H1 (cell line): ENCODE results near the gene TXNRD3.
"Not testable (repeated sequence)": the region's sequence is repeated elsewhere in the genome, so short reads cannot be mapped to it uniquely, and the experiment has no call there.

Source experiments
- CTCF ChIP-seq, 3 experiments: IDR thresholded peaks; 1 replicate in 2 of 3; 2 replicates in 1 of 3; pipeline versions ENCODE4 v1.5.1 to v1.6.1; 2011; ENCODE audit warnings: low read length in 3 of 3, mild to moderate bottlenecking in 3 of 3, inconsistent platforms in 2 of 3, low read depth in 1 of 3, moderate library complexity in 1 of 3; ENCODE audit not compliant: insufficient read depth in 1 of 3; ENCODE audit errors: control extremely low read depth in 1 of 3
- FOSL1 ChIP-seq: IDR thresholded peaks from 2 replicates; pipeline ENCODE4 v1.6.1; 2011; ENCODE audit warnings: mild to moderate bottlenecking, low read depth, low read length, moderate library complexity; ENCODE audit not compliant: insufficient read depth

GRCh38 chr3:126625735-126626134, 29.2 kb downstream of the TXNRD3 start:
- not testable (repeated sequence) for TF ChIP-seq FOSL1; CTCF (IDR thresholded peaks at IDR 0.05; ENCODE audit: control extremely low read depth in 1 of 3, insufficient read depth in 1 of 3, low read depth in 1 of 3, low read length in 3 of 3)
